ENCODE results near the gene DOCK2. TPM values are rescaled to one million over a fixed set of nuclear protein-coding genes. Genes with fewer than 3 reads are reported as not detected.

The DOCK2 gene
- total and polyA plus RNA-seq, 2 donors (not counting 1 experiment from before 2014, with no cell fraction given): 112 to 330 TPM

- CTCF ChIA-PET: interaction anchor here (0.9 kb wide), 1 partner anchor 8 kb away, joined by 3 read pairs; no protein-coding TSS in a partner anchor
- ATAC-seq (ENCODE audit: low read depth): no peak
- Mint-ChIP-seq H3K4me3 (no peak overlapping the region), H3K9me3 (ENCODE audit: insufficient read depth) (no peaks in the 10 kb centered on the region), H3K4me1 (peaks cover 13% of the 10 kb centered on the region), H3K27ac (no peak overlapping the region), H3K27me3 (no peaks in the 10 kb centered on the region)
- H3K27ac ChIP-seq (ENCODE audit: low read length in 2 of 2): no peak overlapping the region
- no peak overlapping the region for H2AFZ ChIP-seq (ENCODE audit: insufficient read depth, low read depth, low read length, poor library complexity, severe bottlenecking)
- H3K79me2 ChIP-seq (ENCODE audit: control insufficient read depth, insufficient read depth, low read length): peaks cover 7% of the 10 kb centered on the region
- DNase-seq: no peak
- no peak overlapping the region for H3K4me3 ChIP-seq (ENCODE audit: control extremely low read depth in 1 of 5, extremely low read depth in 1 of 5, insufficient read depth in 1 of 5, low read depth in 2 of 5, low read length in 4 of 5)
- POLR2A ChIA-PET: no interaction called here
- no peaks in the 10 kb centered on the region for H3K27me3 ChIP-seq (replicated peaks in 1 of 4; ENCODE audit: control extremely low read depth in 1 of 4, control insufficient read depth in 3 of 4, insufficient read depth in 4 of 4, low read length in 3 of 4)
- 77% methylated on average over 3 of the region's 3 CpGs for WGBS (ENCODE audit: insufficient coverage)
- peaks cover 19% of the 10 kb centered on the region for H4K20me1 ChIP-seq (ENCODE audit: control insufficient read depth, insufficient read depth, low read length, poor library complexity, severe bottlenecking)
- H3K36me3 ChIP-seq (replicated peaks in 1 of 2; ENCODE audit: control extremely low read depth in 1 of 2, control insufficient read depth in 1 of 2, extremely low read depth in 1 of 2, insufficient read depth in 2 of 2, low read length in 1 of 2): peaks cover 8 to 35% of the 10 kb centered on the region in 2 experiments
- TF ChIP-seq EZH2 (IDR thresholded peaks at IDR 0.05; ENCODE audit: borderline replicate concordance, insufficient read depth, low read depth, low read length, poor library complexity, severe bottlenecking) (no peak), CTCF (IDR thresholded peaks at IDR 0.05) (no peak)
- no peaks in the 10 kb centered on the region for H3K4me1 ChIP-seq (ENCODE audit: control insufficient read depth in 2 of 2, insufficient read depth in 2 of 2, low read length in 2 of 2)
- H3K9me3 ChIP-seq (ENCODE audit: control extremely low read depth in 1 of 3, control insufficient read depth in 2 of 3, insufficient read depth in 1 of 3, low read length in 2 of 3): no peaks in the 10 kb centered on the region
- no peak overlapping the region for H3K4me2 ChIP-seq (replicated peaks; ENCODE audit: low read depth, low read length, poor library complexity, severe bottlenecking)
- intact Hi-C loops (cut with micrococcal nuclease): no loop called here
- H3K9ac ChIP-seq (ENCODE audit: low read length): no peak overlapping the region
Measured at GRCh38 chr5:169945831-169946261, 308.8 kb downstream of the DOCK2 start.

GRCh38 chr5:169946743-169947295, 309.7 kb downstream of the DOCK2 start:
- Histone ChIP-seq H3K36me3 (replicated peaks in 1 of 2; ENCODE audit: control extremely low read depth in 1 of 2, control insufficient read depth in 1 of 2, extremely low read depth in 1 of 2, insufficient read depth in 2 of 2, low read length in 1 of 2) (peaks cover 10 to 41% of the 10 kb centered on the region in 2 experiments), H4K20me1 (ENCODE audit: control insufficient read depth, insufficient read depth, low read length, poor library complexity, severe bottlenecking) (peaks cover 19% of the 10 kb centered on the region), H2AFZ (ENCODE audit: insufficient read depth, low read depth, low read length, poor library complexity, severe bottlenecking) (no peak overlapping the region), H3K79me2 (ENCODE audit: control insufficient read depth, insufficient read depth, low read length) (peaks cover 7% of the 10 kb centered on the region), H3K9ac (ENCODE audit: low read length) (no peak overlapping the region), H3K4me2 (replicated peaks; ENCODE audit: low read depth, low read length, poor library complexity, severe bottlenecking) (no peak overlapping the region), H3K4me1 (ENCODE audit: control insufficient read depth in 2 of 2, insufficient read depth in 2 of 2, low read length in 2 of 2) (no peaks in the 10 kb centered on the region), H3K27ac (ENCODE audit: low read length in 2 of 2) (no peak overlapping the region), H3K27me3 (replicated peaks in 1 of 4; ENCODE audit: control extremely low read depth in 1 of 4, control insufficient read depth in 3 of 4, insufficient read depth in 4 of 4, low read length in 3 of 4) (no peaks in the 10 kb centered on the region), H3K4me3 (ENCODE audit: control extremely low read depth in 1 of 5, extremely low read depth in 1 of 5, insufficient read depth in 1 of 5, low read depth in 2 of 5, low read length in 4 of 5) (no peak overlapping the region), H3K9me3 (ENCODE audit: control extremely low read depth in 1 of 3, control insufficient read depth in 2 of 3, insufficient read depth in 1 of 3, low read length in 2 of 3) (no peaks in the 10 kb centered on the region)
- ChIA-PET CTCF (no interaction called here), POLR2A (no interaction called here)
- TF ChIP-seq CTCF (IDR thresholded peaks at IDR 0.05) (no peak), EZH2 (IDR thresholded peaks at IDR 0.05; ENCODE audit: borderline replicate concordance, insufficient read depth, low read depth, low read length, poor library complexity, severe bottlenecking) (no peak)
- 95% methylated on average over 3 of the region's 5 CpGs for WGBS (ENCODE audit: insufficient coverage)
- no peak for DNase-seq
- no peak overlapping the region for H3K27ac Mint-ChIP-seq
- no peak for ATAC-seq (ENCODE audit: low read depth)
- intact Hi-C loops (cut with micrococcal nuclease): no loop called here
- H3K27me3 Mint-ChIP-seq: no peaks in the 10 kb centered on the region
- H3K4me1 Mint-ChIP-seq: peaks cover 11% of the 10 kb centered on the region
- no peak overlapping the region for H3K4me3 Mint-ChIP-seq
- no peaks in the 10 kb centered on the region for H3K9me3 Mint-ChIP-seq (ENCODE audit: insufficient read depth)
